AG04450 (cell line): ENCODE measurements around the gene COL26A1. TPM values are rescaled to one million over a fixed set of nuclear protein-coding genes. Genes with fewer than 3 reads are reported as not detected.
"Not testable (repeated sequence)": the region's sequence is repeated elsewhere in the genome, so short reads cannot be mapped to it uniquely, and the experiment has no call there.

Experiments used
- CTCF ChIA-PET: fragments of 300-600, 350-600 bp; formaldehyde crosslinking; extraction: SDS; loops from one replicate; lab custom pipeline; 2022; ENCODE audit warnings: antibody characterized with exemption, inconsistent platforms; lab: Charles Lee
- POLR2A ChIA-PET: fragments of 350-600 bp; formaldehyde crosslinking; extraction: SDS; loops from one replicate; lab custom pipeline; 2021; ENCODE audit warnings: antibody characterized with exemption, inconsistent platforms; lab: Yijun Ruan, JAX
- DNase-seq: peaks from one replicate; pipeline ENCODE4 v3.0.0-alpha.2; 2011; ENCODE audit warnings: low read depth, low spot score
- H3K27ac ChIP-seq: one replicate; pipeline ENCODE4 v1.5.1; 2012; ENCODE audit warnings: low read depth, low read length, control low read depth
- H3K27me3 ChIP-seq: one replicate; pipeline ENCODE4 v1.6.0; 2012; ENCODE audit warnings: low read length; ENCODE audit not compliant: control insufficient read depth, insufficient read depth
- H3K4me3 ChIP-seq: 2 replicates; pipeline ENCODE4 v1.5.1; 2011; ENCODE audit warnings: mild to moderate bottlenecking, low read depth, low read length, control low read depth
- H3K9me3 ChIP-seq: 2 replicates; pipeline ENCODE4 v1.5.1; 2012; ENCODE audit warnings: low read length; ENCODE audit not compliant: control insufficient read depth, insufficient read depth
- polyA plus RNA-seq: library from polyadenylated mRNA; depleted of rRNA; stranded (reverse); fragments of >200 nt; gene quantifications from 2 replicates; pipeline ENCODE4 v1.2.3, GENCODE V29; 2011
- TF ChIP-seq, protein P1 (sequence below): IDR thresholded peaks from 2 replicates; pipeline ENCODE4 v1.5.1; 2011; ENCODE audit warnings: low read depth, low read length, control low read depth, inconsistent platforms

The COL26A1 gene
- polyA plus RNA-seq, 1 experiment = 0.06 TPM

DNA sequence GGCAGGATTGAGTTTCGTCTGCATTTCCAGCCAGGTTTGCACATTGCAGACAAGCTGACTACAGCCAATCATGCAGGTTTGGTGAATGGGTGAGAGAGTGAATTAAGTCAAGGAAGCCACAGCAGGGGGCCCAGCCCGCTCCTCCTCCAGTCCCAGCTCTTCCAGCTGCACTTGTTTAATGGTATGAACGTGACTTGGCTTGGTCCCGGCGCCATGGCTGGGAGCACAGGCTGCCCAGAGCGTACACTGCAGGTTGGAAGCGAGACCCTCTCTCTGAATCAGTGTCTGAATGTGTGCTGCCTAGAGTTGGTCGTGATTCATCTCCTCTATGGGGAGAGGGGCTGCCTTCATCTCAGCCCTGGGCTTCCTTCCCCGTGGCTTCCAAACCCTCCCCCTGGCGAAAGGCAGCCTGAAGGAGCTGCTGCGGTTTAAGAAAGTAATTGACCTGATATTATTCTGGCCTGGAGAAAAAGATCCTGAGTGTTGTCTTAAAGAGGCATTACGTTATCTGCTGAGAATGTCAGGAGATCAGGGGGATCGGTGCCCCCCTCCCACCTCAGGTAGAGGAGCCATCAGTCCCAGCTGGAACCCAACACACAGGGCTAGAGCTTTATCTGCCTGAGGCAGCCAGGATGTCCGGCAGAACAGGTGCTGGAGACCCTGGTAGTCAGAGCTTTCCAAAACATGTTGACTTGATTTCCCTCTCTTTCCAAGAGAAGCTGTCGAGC is 132.1 kb downstream of the COL26A1 start:
- Histone ChIP-seq H3K27ac (no peak overlapping the region), H3K4me3 (no peak overlapping the region), H3K9me3 (no peaks in the 10 kb centered on the region), H3K27me3 (peaks cover 3% of the 10 kb centered on the region)
- DNase-seq = no peak
- TF ChIP-seq, protein P1, sequence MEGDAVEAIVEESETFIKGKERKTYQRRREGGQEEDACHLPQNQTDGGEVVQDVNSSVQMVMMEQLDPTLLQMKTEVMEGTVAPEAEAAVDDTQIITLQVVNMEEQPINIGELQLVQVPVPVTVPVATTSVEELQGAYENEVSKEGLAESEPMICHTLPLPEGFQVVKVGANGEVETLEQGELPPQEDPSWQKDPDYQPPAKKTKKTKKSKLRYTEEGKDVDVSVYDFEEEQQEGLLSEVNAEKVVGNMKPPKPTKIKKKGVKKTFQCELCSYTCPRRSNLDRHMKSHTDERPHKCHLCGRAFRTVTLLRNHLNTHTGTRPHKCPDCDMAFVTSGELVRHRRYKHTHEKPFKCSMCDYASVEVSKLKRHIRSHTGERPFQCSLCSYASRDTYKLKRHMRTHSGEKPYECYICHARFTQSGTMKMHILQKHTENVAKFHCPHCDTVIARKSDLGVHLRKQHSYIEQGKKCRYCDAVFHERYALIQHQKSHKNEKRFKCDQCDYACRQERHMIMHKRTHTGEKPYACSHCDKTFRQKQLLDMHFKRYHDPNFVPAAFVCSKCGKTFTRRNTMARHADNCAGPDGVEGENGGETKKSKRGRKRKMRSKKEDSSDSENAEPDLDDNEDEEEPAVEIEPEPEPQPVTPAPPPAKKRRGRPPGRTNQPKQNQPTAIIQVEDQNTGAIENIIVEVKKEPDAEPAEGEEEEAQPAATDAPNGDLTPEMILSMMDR = no peak
- ChIA-PET CTCF (no interaction called here), POLR2A (no interaction called here)

DNA sequence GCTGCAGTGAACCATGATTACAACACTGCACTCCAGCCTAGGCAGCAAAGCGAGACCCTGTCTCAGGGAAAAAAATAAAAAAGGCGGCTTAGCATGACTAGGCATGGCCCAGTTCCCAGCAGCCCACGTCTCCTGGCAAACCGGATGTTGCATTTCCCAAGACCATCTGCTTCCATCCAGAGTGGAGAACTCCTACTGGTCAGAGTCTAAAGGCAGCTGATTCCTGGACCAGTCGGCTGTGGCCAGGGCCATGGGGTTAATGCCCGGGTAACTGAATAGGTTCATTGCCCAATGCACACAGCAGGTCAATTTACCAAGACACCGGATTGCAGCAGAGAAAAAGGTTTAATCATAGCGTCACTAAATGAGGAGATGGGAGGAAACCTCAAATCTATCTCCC is 133.3 kb downstream of the COL26A1 start:
- TF ChIP-seq, protein P1 = no peak
- no peak overlapping the region for H3K27ac ChIP-seq
- POLR2A ChIA-PET = no interaction called here
- no peak overlapping the region for H3K4me3 ChIP-seq
- CTCF ChIA-PET = no interaction called here
- DNase-seq = no peak
- H3K9me3 ChIP-seq = no peaks in the 10 kb centered on the region; the same call in 1 of the 2 replicates
- peaks cover 7% of the 10 kb centered on the region for H3K27me3 ChIP-seq

DNA sequence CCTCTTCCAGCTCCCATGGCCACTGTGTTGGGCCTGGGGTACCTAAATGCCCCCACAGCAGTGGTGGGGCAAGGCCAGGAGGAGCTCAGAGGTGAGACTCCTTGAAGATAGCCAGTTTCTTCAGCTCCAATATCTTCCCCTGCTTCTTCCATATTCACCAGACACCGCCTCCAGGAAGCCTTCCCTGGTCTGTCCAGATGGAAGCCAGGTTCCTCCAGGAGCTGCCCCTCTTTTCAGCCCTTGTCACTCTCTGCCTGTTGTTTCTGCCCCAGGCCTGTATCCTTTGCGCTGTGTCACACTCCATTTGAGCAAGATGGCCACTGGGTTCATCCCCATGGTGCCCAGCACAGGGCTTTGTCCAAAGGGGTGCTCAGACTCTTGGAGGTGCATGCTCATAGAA is 138.7 kb downstream of the COL26A1 start:
- Histone ChIP-seq H3K27ac (no peak overlapping the region), H3K4me3 (no peak overlapping the region), H3K27me3 (peaks cover 14% of the 10 kb centered on the region), H3K9me3 (no peaks in the 10 kb centered on the region; the same call in 1 of the 2 replicates)
- no peak for DNase-seq
- ChIA-PET POLR2A (no interaction called here), CTCF (no interaction called here)
- TF ChIP-seq, protein P1 = no peak

DNA sequence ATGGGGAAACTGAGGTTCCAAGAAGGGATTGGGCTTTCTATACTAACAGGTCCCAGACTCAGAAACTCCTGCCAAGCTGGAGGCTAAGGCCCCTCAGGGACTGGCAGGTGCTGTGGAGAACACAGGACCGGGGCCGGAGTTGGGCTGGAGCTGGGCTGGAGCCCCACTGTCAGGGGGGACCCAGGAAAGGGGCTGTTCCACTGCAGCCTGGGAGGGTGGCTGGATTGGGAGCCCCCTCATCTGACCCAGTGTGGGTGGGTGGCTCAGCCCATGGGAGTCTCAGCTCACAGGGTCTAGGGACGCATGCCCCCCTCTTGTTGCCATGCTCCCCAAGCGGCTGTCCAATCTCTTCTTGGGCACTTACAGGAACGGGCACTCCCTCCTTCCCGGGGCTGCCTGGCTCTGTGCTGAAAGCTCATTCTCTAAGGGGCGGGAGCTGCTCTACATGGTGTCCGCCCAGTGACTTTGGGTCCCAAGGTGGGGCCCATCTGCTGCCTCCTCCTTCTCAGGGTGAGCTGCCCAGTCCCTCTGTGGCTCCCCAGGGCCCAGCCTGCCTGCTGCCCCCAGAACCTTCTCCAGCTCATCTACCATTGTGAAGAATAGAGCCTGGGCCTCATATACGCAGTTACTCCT is 139.9 kb downstream of the COL26A1 start:
- H3K27me3 ChIP-seq = peaks cover 19% of the 10 kb centered on the region
- no peak for DNase-seq
- no peak overlapping the region for H3K4me3 ChIP-seq
- CTCF ChIA-PET = no interaction called here
- TF ChIP-seq, protein P1 = no peak
- H3K27ac ChIP-seq = no peak overlapping the region
- POLR2A ChIA-PET = interaction anchor here (0.9 kb wide), 1 partner anchor 17 kb away, joined by 3 read pairs; no protein-coding TSS in a partner anchor
- no peaks in the 10 kb centered on the region; the same call in 1 of the 2 replicates for H3K9me3 ChIP-seq

DNA sequence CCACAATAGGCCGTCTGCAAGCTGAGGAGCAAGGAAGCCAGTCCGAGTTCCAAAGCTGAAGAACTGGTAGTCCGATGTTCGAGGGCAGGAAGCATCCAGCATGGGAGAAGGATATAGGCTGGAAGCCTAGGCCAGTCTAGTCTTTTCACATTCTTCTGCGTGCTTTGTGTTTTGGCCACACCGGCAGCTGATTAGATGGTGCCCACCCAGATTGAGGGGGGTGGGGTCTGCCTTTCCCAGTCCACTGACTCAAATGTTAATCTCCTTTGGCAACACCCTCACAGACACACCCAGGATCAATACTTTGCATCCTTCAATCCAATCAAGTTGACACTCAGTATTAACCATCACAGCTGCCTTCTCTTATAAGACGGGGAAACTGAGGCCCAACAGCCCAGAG is 142.8 kb downstream of the COL26A1 start:
- H3K4me3 ChIP-seq, H3K9me3 ChIP-seq, DNase-seq, H3K27ac ChIP-seq, POLR2A ChIA-PET: not testable (repeated sequence)
- peaks cover 23% of the 10 kb centered on the region for H3K27me3 ChIP-seq
- CTCF ChIA-PET = interaction anchor here (1.1 to 1.4 kb wide), 2 partner anchors 141 to 142 kb away, joined by 5 to 6 read pairs; partner anchors contain the start of gene COL26A1
